HCT116 (cell line): ENCODE data around the gene GNB2. TPM values are rescaled to one million over a fixed set of nuclear protein-coding genes. Genes with fewer than 3 reads are reported as not detected.

ENCODE experiments used
- ATAC-seq: fragments of 200-7000 bp; cut with Tn5 transposase; 2 replicates; pipeline ENCODE4 v1.9.1; 2020; ENCODE audit warnings: mild to moderate bottlenecking, moderate library complexity
- BruUV-seq: library from RNA; stranded (reverse); fragments of 400-500 nt; replicated peaks from 2 replicates; lab custom pipeline; 2021; lab: Mats Ljungman, UMichigan
- CTCF ChIA-PET: fragments of 300-600 bp; sonication (Branson Sonifier 250); formaldehyde crosslinking; loops from one replicate; lab custom pipeline; 2021; ENCODE audit warnings: antibody characterized with exemption; lab: Charles Lee
- POLR2A ChIA-PET: fragments of 300-600, 350-600 bp; sonication (Branson Sonifier 250); formaldehyde crosslinking; loops from one replicate; lab custom pipeline; 2021; ENCODE audit warnings: antibody characterized with exemption; lab: Charles Lee
- RAD21 ChIA-PET, 2 experiments: fragments of 300-600 bp; sonication (Branson Sonifier 250); formaldehyde crosslinking; loops; one replicate each; lab custom pipeline; 2023; ENCODE audit warnings: low total read pairs in 2 of 2; ENCODE audit not compliant: uncharacterized antibody in 2 of 2, unreplicated experiment in 2 of 2, low non-redundant PET in 1 of 2; lab: Charles Lee
- DNase-seq: peaks from one replicate; pipeline ENCODE4 v3.0.0-alpha.2; 2010; ENCODE audit warnings: low read depth, low spot score
- H2AFZ ChIP-seq: fragments of 200-600 bp; shearing (Covaris generic), sonication (generic); 2 replicates; pipeline ENCODE4 v1.6.1; 2017; ENCODE audit warnings: low read depth, mixed run types, mixed read lengths, antibody characterized with exemption, low read length; ENCODE audit not compliant: poor library complexity, severe bottlenecking
- H3K27ac ChIP-seq: 2 replicates; pipeline ENCODE4 v1.5.1; 2012; ENCODE audit warnings: low read depth, low read length
- H3K27me3 ChIP-seq: fragments of 200-600 bp; sonication (generic); 2 replicates; pipeline ENCODE4 v1.6.1; 2016; ENCODE audit warnings: mixed run types, low read length, mixed read lengths; ENCODE audit not compliant: insufficient read depth
- H3K36me3 ChIP-seq, 2 experiments: fragments of 200-500 bp in 1 of 2; fragments of 200-600 bp in 1 of 2; sonication (Bioruptor generic) in 1 of 2; sonication (generic) in 1 of 2; 2 replicates each; pipeline versions ENCODE4 v1.5.1 to v1.6.1; 2014 to 2016; ENCODE audit warnings: low read length in 2 of 2, inconsistent platforms in 1 of 2, mixed read lengths in 1 of 2, mixed run types in 1 of 2; ENCODE audit not compliant: insufficient read depth in 2 of 2, control insufficient read depth in 1 of 2
- H3K4me1 ChIP-seq, 2 experiments: fragments of 200-600 bp in 1 of 2; sonication (generic) in 1 of 2; 2 replicates each; pipeline versions ENCODE4 v1.5.1 to v1.6.1; 2012 to 2017; ENCODE audit warnings: low read length in 2 of 2, inconsistent platforms in 1 of 2, mild to moderate bottlenecking in 1 of 2, mixed read lengths in 1 of 2, mixed run types in 1 of 2, moderate library complexity in 1 of 2; ENCODE audit not compliant: insufficient read depth in 2 of 2, control insufficient read depth in 1 of 2
- H3K4me2 ChIP-seq: fragments of 200-600 bp; sonication (generic); 2 replicates; pipeline ENCODE4 v1.6.1; 2017; ENCODE audit warnings: mixed run types, low read length, mixed read lengths
- H3K4me3 ChIP-seq, 2 experiments: fragments of 200-600 bp in 1 of 2; sonication (generic) in 1 of 2; replicated peaks in 1 of 2; 2 replicates each; pipeline ENCODE4 v1.5.1; 2011 to 2016; ENCODE audit warnings: low read length in 2 of 2, control low read depth in 1 of 2, low read depth in 1 of 2, mild to moderate bottlenecking in 1 of 2, mixed read lengths in 1 of 2, mixed run types in 1 of 2
- H3K79me2 ChIP-seq: fragments of 200-600 bp; sonication (generic); 2 replicates; pipeline ENCODE4 v1.6.1; 2017; ENCODE audit warnings: mild to moderate bottlenecking, mixed run types, low read length, moderate library complexity, mixed read lengths; ENCODE audit not compliant: insufficient read depth
- H3K9ac ChIP-seq: fragments of 200-600 bp; sonication (generic); 2 replicates; pipeline ENCODE4 v1.6.1; 2016; ENCODE audit warnings: low read length, mixed read lengths
- H3K9me2 ChIP-seq: fragments of 200-600 bp; sonication (generic), shearing (Covaris generic); 2 replicates; pipeline ENCODE4 v1.6.1; 2017; ENCODE audit warnings: mixed run types, mild to moderate bottlenecking, moderate library complexity; ENCODE audit not compliant: insufficient read depth
- H3K9me3 ChIP-seq, 2 experiments: fragments of 200-500 bp in 1 of 2; fragments of 200-600 bp in 1 of 2; sonication (Bioruptor generic) in 1 of 2; sonication (generic) in 1 of 2; 2 replicates each; pipeline ENCODE4 v1.6.1; 2014 to 2017; ENCODE audit warnings: low read length in 2 of 2, mixed read lengths in 2 of 2, inconsistent platforms in 1 of 2, low read depth in 1 of 2, mild to moderate bottlenecking in 1 of 2, mixed run types in 1 of 2, moderate library complexity in 1 of 2; ENCODE audit not compliant: control insufficient read depth in 1 of 2, insufficient read depth in 1 of 2
- H4K20me1 ChIP-seq: fragments of 200-600 bp; sonication (generic), shearing (Covaris generic); 2 replicates; pipeline ENCODE4 v1.6.1; 2017; ENCODE audit warnings: mixed run types, mild to moderate bottlenecking, moderate library complexity; ENCODE audit not compliant: insufficient read depth
- EZH2phosphoT487 ChIP-seq: fragments of 200-600 bp; IDR thresholded peaks from 2 replicates; pipeline ENCODE4 v1.6.1; 2018; ENCODE audit warnings: antibody characterized with exemption, borderline replicate concordance
- FOSL1 ChIP-seq: IDR thresholded peaks from 2 replicates; pipeline ENCODE4 v1.6.1; 2012; ENCODE audit warnings: low read depth
- SIN3A ChIP-seq: IDR thresholded peaks from 2 replicates; pipeline ENCODE4 v1.6.1; 2012; ENCODE audit warnings: low read depth
- SRF ChIP-seq: IDR thresholded peaks from 2 replicates; pipeline ENCODE4 v1.6.1; 2012; ENCODE audit warnings: low read depth
- ZBTB33 ChIP-seq: IDR thresholded peaks from 2 replicates; pipeline ENCODE4 v1.6.1; 2011; ENCODE audit warnings: mild to moderate bottlenecking, low read length, moderate library complexity; ENCODE audit not compliant: insufficient replicate concordance; ENCODE audit errors: extremely low read depth
- ZFX ChIP-seq: fragments of 450-650 bp; IDR thresholded peaks from 2 replicates; pipeline ENCODE4 v1.6.1; 2017
- intact Hi-C: fragments of 100-400 bp; cut with micrococcal nuclease; formaldehyde crosslinking; loops from 2 replicates; pipeline ENCODE4 v1.10.0; 2022
- total RNA-seq: library from RNA; stranded (reverse); gene quantifications from one replicate; pipeline ENCODE4 v1.2.1, GENCODE V29; 2021; ENCODE audit not compliant: unreplicated experiment

The GNB2 gene
- total RNA-seq, 1 experiment from 2014 or later = 246 TPM

- Histone ChIP-seq H3K27me3 (no peaks in the 10 kb centered on the region), H2AFZ (no peak overlapping the region)
- TF ChIP-seq EZH2phosphoT487 (no peak), SIN3A (no peak), FOSL1 (no peak), ZFX (no peak), SRF (no peak), ZBTB33 (no peak)
- TF ChIP-seq, all 23 proteins: peak for 0
- peaks cover 23 to 28% of the 10 kb centered on the region in 2 experiments; a peak in 3 of 4 replicates for H3K36me3 ChIP-seq
- no peaks in the 10 kb centered on the region for H4K20me1 ChIP-seq
- ChIA-PET CTCF (no interaction called here), RAD21 (no interaction called here), POLR2A (no interaction called here)
- H3K4me1 ChIP-seq = peaks cover 14 to 24% of the 10 kb centered on the region in 2 experiments; a peak in 3 of 4 replicates
- no peaks in the 10 kb centered on the region for H3K9me2 ChIP-seq
- no TSS peak for BruUV-seq
- no peak overlapping the region for H3K4me3 ChIP-seq
- no peaks in the 10 kb centered on the region for H3K9me3 ChIP-seq
- no peak for ATAC-seq
- peaks cover 61% of the 10 kb centered on the region for H3K79me2 ChIP-seq
- no peak for DNase-seq
- no peak overlapping the region for H3K9ac ChIP-seq
- H3K4me2 ChIP-seq = no peak overlapping the region
- H3K27ac ChIP-seq = no peak overlapping the region
- intact Hi-C loops = no loop called here
Measured at GRCh38 chr7:100688326-100688860, 14.9 kb downstream of the GNB2 start.
